Muscle of leg (tissue), 11 donors: ENCODE measurements around the gene ARMC2. TPM values are rescaled to one million over a fixed set of nuclear protein-coding genes. Genes with fewer than 3 reads are reported as not detected.

Source experiments
- DNase-seq: peaks from one replicate; pipeline ENCODE4 v3.0.0; 2013
- H3K27ac ChIP-seq: one replicate; pipeline ENCODE4 v1.5.1; 2013; ENCODE audit warnings: mild to moderate bottlenecking, low read length, control low read depth
- H3K27me3 ChIP-seq: one replicate; pipeline ENCODE4 v1.6.1; 2013; ENCODE audit warnings: low read length; ENCODE audit not compliant: control insufficient read depth, insufficient read depth
- H3K36me3 ChIP-seq: one replicate; pipeline ENCODE4 v1.6.1; 2013; ENCODE audit warnings: low read length; ENCODE audit not compliant: control insufficient read depth, insufficient read depth
- H3K4me1 ChIP-seq: one replicate; pipeline ENCODE4 v1.6.1; 2013; ENCODE audit warnings: low read length; ENCODE audit not compliant: control insufficient read depth, insufficient read depth
- H3K4me3 ChIP-seq: one replicate; pipeline ENCODE4 v1.5.1; 2013; ENCODE audit warnings: low read length, control low read depth
- H3K9me3 ChIP-seq: replicated peaks from 2 replicates; pipeline ENCODE4 v1.6.1; 2013; ENCODE audit warnings: low read depth, low read length; ENCODE audit not compliant: control insufficient read depth
- WGBS: methylation state at CpG from one replicate; pipeline ENCODE4 v1.1.5; 2013; ENCODE audit warnings: missing lambda C conversion rate; ENCODE audit not compliant: insufficient coverage; 5-methylcytosine and 5-hydroxymethylcytosine counted together
- polyA plus RNA-seq, 8 donors: library from polyadenylated mRNA; unstranded; fragments of 120-200 nt; gene quantifications; one replicate each; pipeline versions ENCODE4 v1.2.1 to v1.2.3, GENCODE V29; 2013; ENCODE audit warnings: inconsistent platforms in 1 of 8, low replicate concordance in 1 of 8; ENCODE audit not compliant: insufficient read length in 8 of 8, insufficient read depth in 1 of 8
- total RNA-seq: library from RNA; stranded (reverse); fragments of 120-200 nt; gene quantifications from one replicate; pipeline ENCODE4 v1.2.4, GENCODE V29; 2013

The ARMC2 gene
- total and polyA plus RNA-seq, 9 donors: 3.6 to 8.9 (median 5.8) TPM

- no peak overlapping the region for H3K27ac ChIP-seq
- 48% methylated on average over 3 of the region's 5 CpGs for WGBS
Observed at GRCh38 chr6:108831104-108831503, 17.1 kb upstream of the ARMC2 start.

GRCh38 chr6:108832738-108833137 lies 15.5 kb upstream of the ARMC2 start:
- no peak for DNase-seq
- no peaks in the 10 kb centered on the region for H3K9me3 ChIP-seq
- H3K4me1 ChIP-seq: no peaks in the 10 kb centered on the region
- no peaks in the 10 kb centered on the region for H3K27me3 ChIP-seq
- no peak overlapping the region for H3K27ac ChIP-seq
- H3K4me3 ChIP-seq: no peak overlapping the region
- WGBS: 100% methylated on average over 1 of the region's 8 CpGs
- H3K36me3 ChIP-seq: no peaks in the 10 kb centered on the region

More at GRCh38 chr6:108831104-108831503, 17.1 kb upstream of the ARMC2 start:
- H3K9me3 ChIP-seq: no peaks in the 10 kb centered on the region
- H3K4me3 ChIP-seq: no peak overlapping the region
- H3K4me1 ChIP-seq: no peaks in the 10 kb centered on the region
- DNase-seq: no peak
- no peaks in the 10 kb centered on the region for H3K36me3 ChIP-seq
- H3K27me3 ChIP-seq: no peaks in the 10 kb centered on the region

GRCh38 chr6:108835218-108835850 lies 12.9 kb upstream of the ARMC2 start:
- 0% methylated on average over 1 of the region's 4 CpGs for WGBS
- peak; percentile 78 for DNase-seq
- Histone ChIP-seq H3K36me3 (no peaks in the 10 kb centered on the region), H3K4me3 (no peak overlapping the region), H3K9me3 (no peaks in the 10 kb centered on the region), H3K4me1 (peaks cover 7% of the 10 kb centered on the region), H3K27ac (no peak overlapping the region), H3K27me3 (no peaks in the 10 kb centered on the region)

GRCh38 chr6:108836061-108836460 lies 12.2 kb upstream of the ARMC2 start:
- no peaks in the 10 kb centered on the region for H3K9me3 ChIP-seq
- WGBS: no CpG with 5 or more reads among the region's 3 CpGs
- H3K4me1 ChIP-seq: peaks cover 10% of the 10 kb centered on the region
- no peaks in the 10 kb centered on the region for H3K36me3 ChIP-seq
- no peak for DNase-seq
- no peak overlapping the region for H3K27ac ChIP-seq
- peaks cover under 1% of the 10 kb centered on the region for H3K27me3 ChIP-seq
- H3K4me3 ChIP-seq: no peak overlapping the region

GRCh38 chr6:108837236-108837971 lies 10.8 kb upstream of the ARMC2 start:
- Histone ChIP-seq H3K27me3 (peaks cover 3% of the 10 kb centered on the region), H3K27ac (no peak overlapping the region), H3K36me3 (no peaks in the 10 kb centered on the region), H3K4me3 (no peak overlapping the region), H3K4me1 (peaks cover 16% of the 10 kb centered on the region), H3K9me3 (no peaks in the 10 kb centered on the region)
- peak; percentile 45 for DNase-seq
- 71% methylated on average over 1 of the region's 4 CpGs for WGBS

- peaks cover 16% of the 10 kb centered on the region for H3K4me1 ChIP-seq
- no peaks in the 10 kb centered on the region for H3K36me3 ChIP-seq
- H3K9me3 ChIP-seq: no peaks in the 10 kb centered on the region
- H3K4me3 ChIP-seq: no peak overlapping the region
- no peak overlapping the region for H3K27ac ChIP-seq
- WGBS: 34% methylated on average over 14 of the region's 24 CpGs
- H3K27me3 ChIP-seq: peaks cover 3% of the 10 kb centered on the region
- peak; percentile 50 for DNase-seq
Observed at GRCh38 chr6:108838101-108838717, 10.0 kb upstream of the ARMC2 start.

- WGBS: 33% methylated on average over 2 of the region's 9 CpGs
- no peak for DNase-seq
- Histone ChIP-seq H3K4me1 (peaks cover 16% of the 10 kb centered on the region), H3K4me3 (no peak overlapping the region), H3K27me3 (peaks cover 3% of the 10 kb centered on the region), H3K36me3 (no peaks in the 10 kb centered on the region), H3K9me3 (no peaks in the 10 kb centered on the region), H3K27ac (no peak overlapping the region)
Observed at GRCh38 chr6:108839083-108839642, 9.1 kb upstream of the ARMC2 start.

- DNase-seq: no peak
- peaks cover 3% of the 10 kb centered on the region for H3K27me3 ChIP-seq
- no peak overlapping the region for H3K4me3 ChIP-seq
- no peaks in the 10 kb centered on the region for H3K36me3 ChIP-seq
- H3K9me3 ChIP-seq: no peaks in the 10 kb centered on the region
- H3K4me1 ChIP-seq: peaks cover 16% of the 10 kb centered on the region
- WGBS: 74% methylated on average over 3 of the region's 4 CpGs
- H3K27ac ChIP-seq: peak overlapping the region; percentile 77
Observed at GRCh38 chr6:108840919-108841318, 7.3 kb upstream of the ARMC2 start.

- peak; percentile 85 for DNase-seq
- Histone ChIP-seq H3K4me3 (no peak overlapping the region), H3K36me3 (no peaks in the 10 kb centered on the region), H3K27ac (peak overlapping the region; percentile 77), H3K4me1 (peaks cover 16% of the 10 kb centered on the region), H3K9me3 (no peaks in the 10 kb centered on the region), H3K27me3 (peaks cover 3% of the 10 kb centered on the region)
- 86% methylated on average over 1 of the region's 5 CpGs for WGBS
Observed at GRCh38 chr6:108841377-108841855, 6.8 kb upstream of the ARMC2 start.

GRCh38 chr6:108844135-108844534 lies 4.1 kb upstream of the ARMC2 start:
- H3K27me3 ChIP-seq: peaks cover 3% of the 10 kb centered on the region
- H3K27ac ChIP-seq: no peak overlapping the region
- WGBS: 100% methylated on average over 2 of the region's 3 CpGs

More at GRCh38 chr6:108844135-108844534, 4.1 kb upstream of the ARMC2 start:
- Histone ChIP-seq H3K4me3 (no peak overlapping the region), H3K9me3 (no peaks in the 10 kb centered on the region), H3K4me1 (peaks cover 16% of the 10 kb centered on the region), H3K36me3 (no peaks in the 10 kb centered on the region)
- DNase-seq: no peak
